DND-41 (cell line): ENCODE data around the gene PLEKHB1.

Experiments used
- ATAC-seq: fragments of 200-7000 bp; cut with Tn5 transposase; 3 replicates; pipeline ENCODE4 v1.9.1; 2021; ENCODE audit warnings: low read depth; ENCODE audit not compliant: insufficient read depth
- DNase-seq: peaks from one replicate; pipeline ENCODE4 v3.0.0-alpha.2; 2020
- H2AFZ ChIP-seq: 2 replicates; pipeline ENCODE4 v1.6.0; 2012; ENCODE audit warnings: low read depth, low read length
- H3K27ac ChIP-seq: 2 replicates; pipeline ENCODE4 v1.5.1; 2012; ENCODE audit warnings: low read length, inconsistent platforms
- H3K27me3 ChIP-seq: fragments of 200-600 bp; sonication (generic); 2 replicates; pipeline ENCODE4 v1.6.0; 2012; ENCODE audit warnings: low read length, mild to moderate bottlenecking, inconsistent platforms; ENCODE audit not compliant: insufficient read depth, poor library complexity
- H3K36me3 ChIP-seq: 2 replicates; pipeline ENCODE4 v1.5.1; 2012; ENCODE audit warnings: low read length, inconsistent platforms; ENCODE audit not compliant: insufficient read depth
- H3K4me1 ChIP-seq: 2 replicates; pipeline ENCODE4 v1.5.1; 2012; ENCODE audit warnings: mild to moderate bottlenecking, low read length; ENCODE audit not compliant: insufficient read depth
- H3K4me2 ChIP-seq: 2 replicates; pipeline ENCODE4 v1.6.0; 2012; ENCODE audit warnings: mild to moderate bottlenecking, moderate library complexity, low read length, inconsistent platforms; ENCODE audit not compliant: insufficient read depth
- H3K4me3 ChIP-seq, 2 experiments: fragments of 200-600 bp in 1 of 2; shearing (Covaris generic) in 1 of 2; 2 replicates each; pipeline ENCODE4 v1.5.1; 2012 to 2016; ENCODE audit warnings: inconsistent platforms in 2 of 2, low read length in 2 of 2, mild to moderate bottlenecking in 2 of 2, low read depth in 1 of 2, moderate library complexity in 1 of 2
- H3K79me2 ChIP-seq: 2 replicates; pipeline ENCODE4 v1.6.0; 2012; ENCODE audit warnings: low read length, inconsistent platforms; ENCODE audit not compliant: insufficient read depth
- H3K9ac ChIP-seq: 2 replicates; pipeline ENCODE4 v1.6.0; 2012; ENCODE audit warnings: low read depth, mild to moderate bottlenecking, inconsistent platforms, low read length, moderate library complexity
- H3K9me3 ChIP-seq: 2 replicates; pipeline ENCODE4 v1.5.1; 2012; ENCODE audit warnings: low read length, moderate library complexity, mild to moderate bottlenecking, inconsistent platforms; ENCODE audit not compliant: insufficient read depth, severe bottlenecking
- H4K20me1 ChIP-seq: 2 replicates; pipeline ENCODE4 v1.6.0; 2012; ENCODE audit warnings: low read length; ENCODE audit not compliant: insufficient read depth
- CTCF ChIP-seq: IDR thresholded peaks from 2 replicates; pipeline ENCODE4 v1.5.1; 2012; ENCODE audit warnings: borderline replicate concordance, low read length, moderate library complexity, mild to moderate bottlenecking; ENCODE audit not compliant: poor library complexity, severe bottlenecking; ENCODE audit errors: extremely low read depth
- EZH2 ChIP-seq: IDR thresholded peaks from 3 replicates; pipeline ENCODE4 v1.6.1; 2012; ENCODE audit warnings: borderline replicate concordance, low read depth, mild to moderate bottlenecking, moderate library complexity, low read length, inconsistent platforms; ENCODE audit not compliant: severe bottlenecking

PLEKHB1 gene

GRCh38 chr11:73680687-73681086, 34.3 kb downstream of the PLEKHB1 start:
- H3K4me1 ChIP-seq, result no peaks in the 10 kb centered on the region
- no peak for ATAC-seq
- no peaks in the 10 kb centered on the region for H3K9me3 ChIP-seq
- TF ChIP-seq EZH2 (no peak), CTCF (no peak)
- no peak overlapping the region for H3K4me2 ChIP-seq
- no peak overlapping the region for H2AFZ ChIP-seq
- H3K27ac ChIP-seq, result no peak overlapping the region
- H3K27me3 ChIP-seq, result no peaks in the 10 kb centered on the region
- no peak overlapping the region for H3K4me3 ChIP-seq
- H3K9ac ChIP-seq, result no peak overlapping the region
- peaks cover 27% of the 10 kb centered on the region; the same call in 1 of the 2 replicates for H3K36me3 ChIP-seq
- H4K20me1 ChIP-seq, result no peaks in the 10 kb centered on the region
- no peak for DNase-seq
- H3K79me2 ChIP-seq, result no peaks in the 10 kb centered on the region

GRCh38 chr11:73693899-73694525, 47.6 kb downstream of the PLEKHB1 start:
- TF ChIP-seq EZH2 (no peak), CTCF (no peak)
- H3K9me3 ChIP-seq, result no peaks in the 10 kb centered on the region
- no peak overlapping the region for H3K4me3 ChIP-seq
- no peaks in the 10 kb centered on the region for H3K4me1 ChIP-seq
- H4K20me1 ChIP-seq, result no peaks in the 10 kb centered on the region
- H3K27ac ChIP-seq, result no peak overlapping the region
- no peak for ATAC-seq
- H3K36me3 ChIP-seq, result peaks cover 19% of the 10 kb centered on the region
- DNase-seq, result no peak
- H3K4me2 ChIP-seq, result no peak overlapping the region
- H2AFZ ChIP-seq, result no peak overlapping the region
- no peaks in the 10 kb centered on the region for H3K27me3 ChIP-seq
- no peak overlapping the region for H3K9ac ChIP-seq
- no peaks in the 10 kb centered on the region for H3K79me2 ChIP-seq

GRCh38 chr11:73705053-73705452, 58.7 kb downstream of the PLEKHB1 start:
- TF ChIP-seq EZH2 (no peak), CTCF (no peak)
- DNase-seq, result no peak
- Histone ChIP-seq H4K20me1 (no peaks in the 10 kb centered on the region), H3K4me3 (no peak overlapping the region), H3K9ac (no peak overlapping the region), H3K27ac (no peak overlapping the region), H2AFZ (no peak overlapping the region), H3K4me2 (no peak overlapping the region), H3K36me3 (peaks cover 46% of the 10 kb centered on the region), H3K79me2 (no peaks in the 10 kb centered on the region), H3K27me3 (no peaks in the 10 kb centered on the region), H3K9me3 (no peaks in the 10 kb centered on the region), H3K4me1 (no peaks in the 10 kb centered on the region)
- ATAC-seq, result no peak

GRCh38 chr11:73710964-73711363, 64.6 kb downstream of the PLEKHB1 start:
- no peak for ATAC-seq
- no peak for DNase-seq
- Histone ChIP-seq H3K27me3 (no peaks in the 10 kb centered on the region), H4K20me1 (no peaks in the 10 kb centered on the region), H3K4me2 (no peak overlapping the region), H3K9me3 (no peaks in the 10 kb centered on the region), H3K79me2 (no peaks in the 10 kb centered on the region), H3K4me1 (no peaks in the 10 kb centered on the region), H3K9ac (no peak overlapping the region), H3K36me3 (peaks cover 36% of the 10 kb centered on the region), H3K27ac (no peak overlapping the region), H3K4me3 (no peak overlapping the region), H2AFZ (no peak overlapping the region)
- TF ChIP-seq EZH2 (no peak), CTCF (no peak)
